Neural crest cell (in vitro differentiated cells): ENCODE data around the gene CMIP. TPM values are rescaled to one million over a fixed set of nuclear protein-coding genes. Genes with fewer than 3 reads are reported as not detected.

Experiments used
- DNase-seq: peaks from one replicate; pipeline ENCODE4 v3.0.0; 2021; ENCODE audit warnings: low read depth, mixed read lengths, low spot score
- H3K27ac Mint-ChIP-seq: one replicate; pipeline ENCODE4 v1.8.0; 2021; ENCODE audit warnings: mild to moderate bottlenecking, mixed read lengths; ENCODE audit not compliant: unreplicated experiment
- H3K27me3 Mint-ChIP-seq: 2 replicates; pipeline ENCODE4 v1.8.0; 2021; ENCODE audit warnings: low read depth, mild to moderate bottlenecking, mixed read lengths
- H3K36me3 Mint-ChIP-seq: 2 replicates; pipeline ENCODE4 v1.8.0; 2021; ENCODE audit warnings: low read depth, mild to moderate bottlenecking, mixed read lengths
- H3K4me1 Mint-ChIP-seq: 2 replicates; pipeline ENCODE4 v1.8.0; 2021; ENCODE audit warnings: mixed read lengths
- H3K4me3 Mint-ChIP-seq: one replicate; pipeline ENCODE4 v1.8.0; 2021; ENCODE audit warnings: mild to moderate bottlenecking, mixed read lengths
- H3K9me3 Mint-ChIP-seq: 2 replicates; pipeline ENCODE4 v1.8.0; 2021; ENCODE audit warnings: mixed read lengths
- total RNA-seq: library from RNA; stranded (reverse); gene quantifications from 2 replicates; pipeline ENCODE4 v1.2.1, GENCODE V29; 2021
- TF ChIP-seq, protein P1 (sequence below): fragments of 200-600 bp; sonication (generic); conservative IDR thresholded peaks from 2 replicates; pipeline ENCODE4 v1.5.0; 2021; ENCODE audit warnings: antibody characterized with exemption, mild to moderate bottlenecking

The CMIP gene
- total RNA-seq, 1 donor from 2014 or later = 41.2 TPM

DNA sequence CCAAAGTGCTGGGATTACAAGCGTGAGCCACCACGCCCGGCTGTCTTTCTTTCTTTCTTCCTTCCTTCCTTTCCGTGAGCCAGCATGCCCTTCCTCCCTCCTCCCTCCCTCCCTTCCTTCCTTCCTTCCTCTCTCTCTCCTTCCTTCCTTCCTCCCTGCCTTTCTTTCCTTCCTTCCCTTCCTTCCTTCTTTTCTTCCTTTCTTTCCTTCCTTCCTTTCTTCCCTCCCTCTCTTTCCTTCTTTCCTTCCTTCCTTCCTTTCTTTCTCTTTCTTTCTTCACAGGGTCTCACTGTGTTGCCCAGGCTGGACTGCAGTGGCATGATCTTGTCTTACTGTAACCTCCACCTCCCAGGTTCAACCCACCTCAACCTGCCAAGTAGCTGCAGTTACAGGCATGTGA, 283.8 kb downstream of the CMIP start:
- Mint-ChIP-seq H3K27ac (no peak overlapping the region), H3K36me3 (no peaks in the 10 kb centered on the region), H3K4me1 (peaks cover 16% of the 10 kb centered on the region), H3K27me3 (peaks cover 3% of the 10 kb centered on the region), H3K4me3 (no peak overlapping the region), H3K9me3 (no peaks in the 10 kb centered on the region)
- DNase-seq = no peak
- TF ChIP-seq, protein P1, sequence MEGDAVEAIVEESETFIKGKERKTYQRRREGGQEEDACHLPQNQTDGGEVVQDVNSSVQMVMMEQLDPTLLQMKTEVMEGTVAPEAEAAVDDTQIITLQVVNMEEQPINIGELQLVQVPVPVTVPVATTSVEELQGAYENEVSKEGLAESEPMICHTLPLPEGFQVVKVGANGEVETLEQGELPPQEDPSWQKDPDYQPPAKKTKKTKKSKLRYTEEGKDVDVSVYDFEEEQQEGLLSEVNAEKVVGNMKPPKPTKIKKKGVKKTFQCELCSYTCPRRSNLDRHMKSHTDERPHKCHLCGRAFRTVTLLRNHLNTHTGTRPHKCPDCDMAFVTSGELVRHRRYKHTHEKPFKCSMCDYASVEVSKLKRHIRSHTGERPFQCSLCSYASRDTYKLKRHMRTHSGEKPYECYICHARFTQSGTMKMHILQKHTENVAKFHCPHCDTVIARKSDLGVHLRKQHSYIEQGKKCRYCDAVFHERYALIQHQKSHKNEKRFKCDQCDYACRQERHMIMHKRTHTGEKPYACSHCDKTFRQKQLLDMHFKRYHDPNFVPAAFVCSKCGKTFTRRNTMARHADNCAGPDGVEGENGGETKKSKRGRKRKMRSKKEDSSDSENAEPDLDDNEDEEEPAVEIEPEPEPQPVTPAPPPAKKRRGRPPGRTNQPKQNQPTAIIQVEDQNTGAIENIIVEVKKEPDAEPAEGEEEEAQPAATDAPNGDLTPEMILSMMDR = no peak

DNA sequence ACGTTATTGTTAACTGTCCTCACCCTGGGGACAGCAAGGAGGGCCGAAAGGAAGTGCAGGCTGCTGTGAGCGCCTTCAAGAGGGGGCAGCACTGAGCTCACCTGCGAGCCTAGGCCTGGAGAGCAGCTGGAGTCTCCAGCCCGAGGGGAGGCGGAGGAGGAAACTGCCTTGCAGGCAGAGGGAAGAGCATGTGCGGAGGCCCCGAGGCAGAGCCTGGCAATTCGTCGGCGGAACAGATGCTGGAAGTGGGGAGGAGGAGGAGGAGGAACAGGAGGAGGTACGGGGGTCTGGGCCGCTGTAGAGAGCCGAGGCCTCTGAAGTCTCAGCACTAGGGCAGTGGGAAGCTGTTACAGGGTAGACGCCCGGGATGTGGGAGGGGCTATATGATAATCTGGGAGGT, 284.8 kb downstream of the CMIP start:
- H3K27ac Mint-ChIP-seq = no peak overlapping the region

DNA sequence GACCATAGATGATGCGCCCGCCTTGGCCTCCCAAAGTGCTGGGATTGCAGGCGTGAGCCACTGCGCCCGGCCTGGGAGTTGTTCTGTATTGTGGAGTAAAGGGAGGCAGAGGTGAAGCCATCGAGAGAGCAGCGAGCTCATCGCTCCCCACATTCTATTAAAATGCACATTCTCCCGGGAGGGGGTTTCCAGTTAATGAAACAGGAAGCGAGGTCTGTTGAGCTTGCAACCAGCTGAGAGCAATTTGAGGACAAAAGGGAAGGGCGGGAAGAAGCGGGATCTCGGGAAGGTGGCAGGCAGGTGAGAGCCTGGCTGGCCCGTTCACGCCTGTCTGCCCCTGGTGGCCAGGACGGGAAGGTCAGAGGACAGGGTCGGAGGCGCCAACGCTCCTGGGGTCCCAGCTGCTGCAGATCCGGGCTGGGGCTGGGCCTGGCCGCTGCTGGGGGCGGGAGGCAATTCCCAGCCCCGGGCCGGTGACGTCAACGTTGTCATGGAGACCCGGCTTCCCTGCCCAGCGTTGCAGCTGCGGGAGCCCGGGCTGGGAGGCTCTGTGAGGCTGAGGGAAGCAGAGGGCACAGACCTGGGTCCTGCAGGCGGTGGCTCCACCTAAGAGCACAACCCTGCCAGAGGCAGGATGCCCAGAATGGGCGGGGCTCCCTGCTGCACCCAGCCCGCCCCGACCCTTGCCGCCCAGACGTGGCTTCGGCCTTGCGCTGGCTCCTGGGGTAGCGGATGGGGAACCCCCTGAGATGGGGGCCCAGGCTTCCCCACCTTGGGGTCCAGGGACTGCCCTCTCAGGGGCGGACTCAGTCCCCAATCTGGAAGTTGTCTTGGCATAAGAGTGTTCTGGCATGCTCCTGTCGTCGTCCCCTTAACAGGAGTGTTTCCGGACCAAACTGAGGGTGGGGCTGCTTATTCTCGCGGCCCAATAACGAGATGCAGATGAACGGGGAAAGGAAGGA, 285.8 kb downstream of the CMIP start:
- Mint-ChIP-seq H3K27ac (peak overlapping the region; percentile 97), H3K27me3 (no peaks in the 10 kb centered on the region), H3K4me1 (peaks cover 16% of the 10 kb centered on the region), H3K36me3 (no peaks in the 10 kb centered on the region), H3K4me3 (peak overlapping the region; percentile 73), H3K9me3 (no peaks in the 10 kb centered on the region)
- TF ChIP-seq, protein P1 = peak; percentile 81
- DNase-seq = peak; percentile 85

More for the DNA sequence above, 284.8 kb downstream of the CMIP start:
- TF ChIP-seq, protein P1 = peak; percentile 15
- peak; percentile 30 for DNase-seq
- Mint-ChIP-seq H3K36me3 (no peaks in the 10 kb centered on the region), H3K27me3 (peaks cover 3% of the 10 kb centered on the region), H3K4me1 (peaks cover 16% of the 10 kb centered on the region), H3K9me3 (no peaks in the 10 kb centered on the region), H3K4me3 (peak overlapping the region; percentile 38)

DNA sequence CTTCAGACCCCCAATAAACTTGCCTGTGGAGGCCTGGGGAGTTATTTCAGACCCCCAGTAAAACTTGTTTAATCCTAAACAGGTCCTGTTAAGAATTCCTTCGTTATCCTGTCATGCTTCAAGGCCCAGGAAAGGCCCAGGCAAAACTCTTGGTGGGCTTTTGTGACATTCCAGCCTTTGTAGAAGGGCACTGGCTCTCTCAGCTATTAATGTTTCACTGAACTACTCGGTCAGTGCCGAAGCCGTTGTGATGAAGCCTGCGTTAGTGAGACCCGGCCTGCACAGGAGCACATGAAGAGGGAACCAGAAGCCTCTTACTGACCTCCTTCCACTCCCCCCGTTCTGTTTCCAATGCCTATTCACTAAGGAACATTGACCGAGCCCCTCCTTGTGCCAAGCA, 287.0 kb downstream of the CMIP start:
- no peak overlapping the region for H3K27ac Mint-ChIP-seq
- no peaks in the 10 kb centered on the region for H3K36me3 Mint-ChIP-seq
- no peak for DNase-seq
- TF ChIP-seq, protein P1 = no peak
- H3K27me3 Mint-ChIP-seq = no peaks in the 10 kb centered on the region
- H3K4me3 Mint-ChIP-seq = no peak overlapping the region
- H3K9me3 Mint-ChIP-seq = no peaks in the 10 kb centered on the region
- peaks cover 16% of the 10 kb centered on the region for H3K4me1 Mint-ChIP-seq

DNA sequence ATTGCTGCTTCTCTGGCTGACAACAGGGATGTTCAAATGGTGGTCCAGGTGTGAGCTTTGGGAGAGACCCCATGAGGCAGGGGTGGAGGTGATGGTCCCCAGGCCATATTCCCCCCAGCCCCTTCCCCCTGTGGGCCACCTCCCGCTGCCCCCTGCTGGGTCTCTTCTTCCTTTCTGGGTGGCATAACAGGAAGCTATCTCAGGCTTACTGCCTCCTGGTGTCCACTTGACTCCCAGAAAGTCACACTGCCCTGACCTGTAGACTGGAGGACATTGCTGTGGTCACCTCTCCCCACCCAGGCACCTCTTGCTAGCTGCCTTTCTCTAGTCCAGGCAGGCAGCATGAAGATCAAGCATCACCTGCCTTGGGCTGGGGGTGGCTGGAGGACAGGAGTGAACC, 288.1 kb downstream of the CMIP start:
- Mint-ChIP-seq H3K9me3 (no peaks in the 10 kb centered on the region), H3K27me3 (no peaks in the 10 kb centered on the region), H3K36me3 (no peaks in the 10 kb centered on the region), H3K4me3 (no peak overlapping the region), H3K4me1 (peaks cover 17% of the 10 kb centered on the region), H3K27ac (no peak overlapping the region)
- DNase-seq = no peak
- TF ChIP-seq, protein P1 = no peak
